H1 (cell line): Measurements from ENCODE around the gene NDUFA11. TPM values are rescaled to one million over a fixed set of nuclear protein-coding genes. Genes with fewer than 3 reads are reported as not detected.

ENCODE experiments used
- polyA plus RNA-seq, 7 experiments: library from polyadenylated mRNA; depleted of rRNA in 3 of 7; stranded (reverse) in 5 of 7; unstranded in 2 of 7; fragments of >200 nt in 5 of 7; fragments of 200-250 nt in 2 of 7; gene quantifications; 1 replicate in 5 of 7; 2 replicates in 1 of 7; 4 replicates in 1 of 7; pipeline versions ENCODE4 v1.2.1 to v1.2.3, GENCODE V29; 2011 to 2013; ENCODE audit warnings: missing spikeins in 2 of 7, mixed read lengths in 2 of 7
- total RNA-seq: library from RNA; stranded (reverse); fragmentation: NEBNext Ultra II Directional; extraction: Animal tissue kit (Norgen Biotek cat#: 25700); gene quantifications from 2 replicates; pipeline ENCODE4 v1.2.1, GENCODE V29; 2021
- TF ChIP-seq, protein P1 (sequence below): fragments of 300-600 bp; sonication (generic); IDR thresholded peaks from 2 replicates; pipeline ENCODE4 v1.7.1; 2012; ENCODE audit warnings: low read length, moderate library complexity, mild to moderate bottlenecking, inconsistent platforms; ENCODE audit not compliant: insufficient replicate concordance

Gene NDUFA11
- total and polyA plus RNA-seq, 2 of the 8 experiments (the other 6 are each of a cell fraction or from before 2014, with no cell fraction given), result 205 to 1,037 TPM

GRCh38 chr19:5941673-5942072 lies 38.1 kb upstream of the NDUFA11 start (continued):
- TF ChIP-seq, protein P1, sequence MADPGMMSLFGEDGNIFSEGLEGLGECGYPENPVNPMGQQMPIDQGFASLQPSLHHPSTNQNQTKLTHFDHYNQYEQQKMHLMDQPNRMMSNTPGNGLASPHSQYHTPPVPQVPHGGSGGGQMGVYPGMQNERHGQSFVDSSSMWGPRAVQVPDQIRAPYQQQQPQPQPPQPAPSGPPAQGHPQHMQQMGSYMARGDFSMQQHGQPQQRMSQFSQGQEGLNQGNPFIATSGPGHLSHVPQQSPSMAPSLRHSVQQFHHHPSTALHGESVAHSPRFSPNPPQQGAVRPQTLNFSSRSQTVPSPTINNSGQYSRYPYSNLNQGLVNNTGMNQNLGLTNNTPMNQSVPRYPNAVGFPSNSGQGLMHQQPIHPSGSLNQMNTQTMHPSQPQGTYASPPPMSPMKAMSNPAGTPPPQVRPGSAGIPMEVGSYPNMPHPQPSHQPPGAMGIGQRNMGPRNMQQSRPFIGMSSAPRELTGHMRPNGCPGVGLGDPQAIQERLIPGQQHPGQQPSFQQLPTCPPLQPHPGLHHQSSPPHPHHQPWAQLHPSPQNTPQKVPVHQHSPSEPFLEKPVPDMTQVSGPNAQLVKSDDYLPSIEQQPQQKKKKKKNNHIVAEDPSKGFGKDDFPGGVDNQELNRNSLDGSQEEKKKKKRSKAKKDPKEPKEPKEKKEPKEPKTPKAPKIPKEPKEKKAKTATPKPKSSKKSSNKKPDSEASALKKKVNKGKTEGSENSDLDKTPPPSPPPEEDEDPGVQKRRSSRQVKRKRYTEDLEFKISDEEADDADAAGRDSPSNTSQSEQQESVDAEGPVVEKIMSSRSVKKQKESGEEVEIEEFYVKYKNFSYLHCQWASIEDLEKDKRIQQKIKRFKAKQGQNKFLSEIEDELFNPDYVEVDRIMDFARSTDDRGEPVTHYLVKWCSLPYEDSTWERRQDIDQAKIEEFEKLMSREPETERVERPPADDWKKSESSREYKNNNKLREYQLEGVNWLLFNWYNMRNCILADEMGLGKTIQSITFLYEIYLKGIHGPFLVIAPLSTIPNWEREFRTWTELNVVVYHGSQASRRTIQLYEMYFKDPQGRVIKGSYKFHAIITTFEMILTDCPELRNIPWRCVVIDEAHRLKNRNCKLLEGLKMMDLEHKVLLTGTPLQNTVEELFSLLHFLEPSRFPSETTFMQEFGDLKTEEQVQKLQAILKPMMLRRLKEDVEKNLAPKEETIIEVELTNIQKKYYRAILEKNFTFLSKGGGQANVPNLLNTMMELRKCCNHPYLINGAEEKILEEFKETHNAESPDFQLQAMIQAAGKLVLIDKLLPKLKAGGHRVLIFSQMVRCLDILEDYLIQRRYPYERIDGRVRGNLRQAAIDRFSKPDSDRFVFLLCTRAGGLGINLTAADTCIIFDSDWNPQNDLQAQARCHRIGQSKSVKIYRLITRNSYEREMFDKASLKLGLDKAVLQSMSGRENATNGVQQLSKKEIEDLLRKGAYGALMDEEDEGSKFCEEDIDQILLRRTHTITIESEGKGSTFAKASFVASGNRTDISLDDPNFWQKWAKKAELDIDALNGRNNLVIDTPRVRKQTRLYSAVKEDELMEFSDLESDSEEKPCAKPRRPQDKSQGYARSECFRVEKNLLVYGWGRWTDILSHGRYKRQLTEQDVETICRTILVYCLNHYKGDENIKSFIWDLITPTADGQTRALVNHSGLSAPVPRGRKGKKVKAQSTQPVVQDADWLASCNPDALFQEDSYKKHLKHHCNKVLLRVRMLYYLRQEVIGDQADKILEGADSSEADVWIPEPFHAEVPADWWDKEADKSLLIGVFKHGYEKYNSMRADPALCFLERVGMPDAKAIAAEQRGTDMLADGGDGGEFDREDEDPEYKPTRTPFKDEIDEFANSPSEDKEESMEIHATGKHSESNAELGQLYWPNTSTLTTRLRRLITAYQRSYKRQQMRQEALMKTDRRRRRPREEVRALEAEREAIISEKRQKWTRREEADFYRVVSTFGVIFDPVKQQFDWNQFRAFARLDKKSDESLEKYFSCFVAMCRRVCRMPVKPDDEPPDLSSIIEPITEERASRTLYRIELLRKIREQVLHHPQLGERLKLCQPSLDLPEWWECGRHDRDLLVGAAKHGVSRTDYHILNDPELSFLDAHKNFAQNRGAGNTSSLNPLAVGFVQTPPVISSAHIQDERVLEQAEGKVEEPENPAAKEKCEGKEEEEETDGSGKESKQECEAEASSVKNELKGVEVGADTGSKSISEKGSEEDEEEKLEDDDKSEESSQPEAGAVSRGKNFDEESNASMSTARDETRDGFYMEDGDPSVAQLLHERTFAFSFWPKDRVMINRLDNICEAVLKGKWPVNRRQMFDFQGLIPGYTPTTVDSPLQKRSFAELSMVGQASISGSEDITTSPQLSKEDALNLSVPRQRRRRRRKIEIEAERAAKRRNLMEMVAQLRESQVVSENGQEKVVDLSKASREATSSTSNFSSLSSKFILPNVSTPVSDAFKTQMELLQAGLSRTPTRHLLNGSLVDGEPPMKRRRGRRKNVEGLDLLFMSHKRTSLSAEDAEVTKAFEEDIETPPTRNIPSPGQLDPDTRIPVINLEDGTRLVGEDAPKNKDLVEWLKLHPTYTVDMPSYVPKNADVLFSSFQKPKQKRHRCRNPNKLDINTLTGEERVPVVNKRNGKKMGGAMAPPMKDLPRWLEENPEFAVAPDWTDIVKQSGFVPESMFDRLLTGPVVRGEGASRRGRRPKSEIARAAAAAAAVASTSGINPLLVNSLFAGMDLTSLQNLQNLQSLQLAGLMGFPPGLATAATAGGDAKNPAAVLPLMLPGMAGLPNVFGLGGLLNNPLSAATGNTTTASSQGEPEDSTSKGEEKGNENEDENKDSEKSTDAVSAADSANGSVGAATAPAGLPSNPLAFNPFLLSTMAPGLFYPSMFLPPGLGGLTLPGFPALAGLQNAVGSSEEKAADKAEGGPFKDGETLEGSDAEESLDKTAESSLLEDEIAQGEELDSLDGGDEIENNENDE, result no peak
